Measurements from ENCODE around the gene SPANXN3.
"Not testable (repeated sequence)": the region's sequence is repeated elsewhere in the genome, so short reads cannot be mapped to it uniquely, and the experiment has no call there.

Gene SPANXN3, protein sequence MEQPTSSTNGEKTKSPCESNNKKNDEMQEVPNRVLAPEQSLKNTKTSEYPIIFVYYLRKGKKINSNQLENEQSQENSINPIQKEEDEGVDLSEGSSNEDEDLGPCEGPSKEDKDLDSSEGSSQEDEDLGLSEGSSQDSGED

DNA sequence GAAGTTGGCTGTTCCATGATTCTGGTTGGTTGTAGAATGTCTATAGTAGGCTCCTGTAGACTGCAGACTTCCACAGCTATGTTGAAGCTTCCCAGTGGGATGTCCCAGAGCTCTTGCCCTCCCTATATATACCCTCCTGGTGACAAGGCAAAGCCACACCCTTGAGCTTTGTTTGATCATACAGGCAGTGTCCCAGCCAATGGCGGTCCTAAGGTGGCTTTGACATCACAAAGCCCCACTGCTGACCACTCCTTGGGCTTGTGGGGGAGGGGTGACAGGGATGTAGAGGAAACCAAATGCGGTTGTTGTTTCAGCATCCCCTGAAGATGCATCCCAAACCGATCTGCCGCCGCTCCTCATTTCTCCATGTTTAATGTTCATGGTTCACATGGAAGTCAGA lies at the start of gene SPANXN3:
TSS of gene SPANXN3 (minus strand) at position 101 of the 400 bp plus-strand sequence. CDS start at position 17, 84 bp downstream.
- DNase-seq; H3K4me1 ChIP-seq (ENCODE audit: low read length); H3K4me3 ChIP-seq (ENCODE audit: low read length); H4K20me1 ChIP-seq (ENCODE audit: insufficient read depth, low read length); H2AFZ ChIP-seq (ENCODE audit: low read length); H3K79me2 ChIP-seq (ENCODE audit: low read length); H3K4me2 ChIP-seq (ENCODE audit: low read depth, low read length); H3K27me3 ChIP-seq (replicated peaks; ENCODE audit: insufficient read depth, low read length); H3K36me3 ChIP-seq (replicated peaks; ENCODE audit: insufficient read depth, low read length); H3K9me2 ChIP-seq (replicated peaks; ENCODE audit: insufficient read depth, low read length); H3K27ac ChIP-seq (ENCODE audit: low read length); H3K9me3 ChIP-seq (replicated peaks; ENCODE audit: insufficient read depth, low read length); H3K9ac ChIP-seq (ENCODE audit: low read length); H3F3A ChIP-seq (ENCODE audit: insufficient read depth, low read length): not testable (repeated sequence)

DNA sequence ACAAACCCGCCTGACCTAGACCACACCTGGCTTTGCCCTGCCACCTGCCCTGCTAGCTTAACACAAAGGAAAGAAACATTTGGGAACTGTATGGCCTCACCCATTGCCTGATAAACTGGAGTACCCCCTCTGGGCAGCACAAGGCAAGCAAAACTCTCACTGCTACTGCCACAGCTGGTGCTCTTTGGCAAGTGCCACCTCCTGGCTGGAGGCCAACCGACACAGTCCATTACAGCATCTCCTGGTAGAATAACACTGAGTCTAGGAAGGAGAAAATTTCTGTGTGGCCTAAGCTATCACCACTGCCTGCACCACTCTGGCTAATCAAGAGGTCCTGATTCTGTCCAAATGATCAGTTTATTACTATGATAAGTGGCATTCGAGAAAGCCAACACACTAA lies 18.9 kb upstream of the SPANXN3 start:
- H3F3A ChIP-seq (ENCODE audit: insufficient read depth, low read length), result no peaks in the 10 kb centered on the region
- H3K27ac ChIP-seq (ENCODE audit: low read length), result no peak overlapping the region
- H3K36me3 ChIP-seq (replicated peaks; ENCODE audit: insufficient read depth, low read length), result no peaks in the 10 kb centered on the region
- H3K79me2 ChIP-seq (ENCODE audit: low read length), result no peaks in the 10 kb centered on the region
- no peak overlapping the region for H3K9ac ChIP-seq (ENCODE audit: low read length)
- TF ChIP-seq EZH2phosphoT487 (IDR thresholded peaks at IDR 0.05; ENCODE audit: low read length) (no peak), EZH2 (optimal IDR thresholded peaks at IDR 0.05; ENCODE audit: low read depth, low read length) (no peak)
- TF ChIP-seq, protein P1, sequence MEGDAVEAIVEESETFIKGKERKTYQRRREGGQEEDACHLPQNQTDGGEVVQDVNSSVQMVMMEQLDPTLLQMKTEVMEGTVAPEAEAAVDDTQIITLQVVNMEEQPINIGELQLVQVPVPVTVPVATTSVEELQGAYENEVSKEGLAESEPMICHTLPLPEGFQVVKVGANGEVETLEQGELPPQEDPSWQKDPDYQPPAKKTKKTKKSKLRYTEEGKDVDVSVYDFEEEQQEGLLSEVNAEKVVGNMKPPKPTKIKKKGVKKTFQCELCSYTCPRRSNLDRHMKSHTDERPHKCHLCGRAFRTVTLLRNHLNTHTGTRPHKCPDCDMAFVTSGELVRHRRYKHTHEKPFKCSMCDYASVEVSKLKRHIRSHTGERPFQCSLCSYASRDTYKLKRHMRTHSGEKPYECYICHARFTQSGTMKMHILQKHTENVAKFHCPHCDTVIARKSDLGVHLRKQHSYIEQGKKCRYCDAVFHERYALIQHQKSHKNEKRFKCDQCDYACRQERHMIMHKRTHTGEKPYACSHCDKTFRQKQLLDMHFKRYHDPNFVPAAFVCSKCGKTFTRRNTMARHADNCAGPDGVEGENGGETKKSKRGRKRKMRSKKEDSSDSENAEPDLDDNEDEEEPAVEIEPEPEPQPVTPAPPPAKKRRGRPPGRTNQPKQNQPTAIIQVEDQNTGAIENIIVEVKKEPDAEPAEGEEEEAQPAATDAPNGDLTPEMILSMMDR (IDR thresholded peaks at IDR 0.05; ENCODE audit: low read length), result no peak
- no peaks in the 10 kb centered on the region for H3K27me3 ChIP-seq (replicated peaks; ENCODE audit: insufficient read depth, low read length)
- no peak overlapping the region for H3K4me3 ChIP-seq (ENCODE audit: low read length)
- H3K4me2 ChIP-seq (ENCODE audit: low read depth, low read length), result no peak overlapping the region
- H2AFZ ChIP-seq (ENCODE audit: low read length), result no peak overlapping the region
- no peaks in the 10 kb centered on the region for H3K9me3 ChIP-seq (replicated peaks; ENCODE audit: insufficient read depth, low read length)
- no peak for DNase-seq
- H3K9me2 ChIP-seq (replicated peaks; ENCODE audit: insufficient read depth, low read length), result no peaks in the 10 kb centered on the region
- H4K20me1 ChIP-seq (ENCODE audit: insufficient read depth, low read length), result no peaks in the 10 kb centered on the region
- H3K4me1 ChIP-seq (ENCODE audit: low read length), result no peaks in the 10 kb centered on the region

DNA sequence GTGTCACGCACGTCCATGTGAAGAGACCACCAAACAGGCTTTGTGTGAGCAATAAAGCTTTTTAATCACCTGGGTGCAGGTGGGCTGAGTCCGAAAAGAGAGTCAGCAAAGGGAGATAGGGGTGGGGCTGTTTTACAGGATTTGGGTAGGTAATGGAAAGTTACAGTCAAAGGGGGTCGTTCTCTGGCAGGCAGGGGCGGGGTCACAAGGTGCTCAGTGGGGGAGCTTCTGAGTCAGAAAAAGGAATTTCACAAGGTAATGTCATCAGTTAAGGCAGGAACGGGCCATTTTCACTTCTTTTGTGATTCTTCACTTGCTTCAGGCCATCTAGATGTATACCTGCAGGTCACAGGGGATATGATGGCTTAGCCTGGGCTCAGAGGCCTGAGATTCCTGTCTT lies 15.1 kb downstream of the SPANXN3 start:
- H2AFZ ChIP-seq (ENCODE audit: low read length); H3K9me3 ChIP-seq (replicated peaks; ENCODE audit: insufficient read depth, low read length); H3K4me1 ChIP-seq (ENCODE audit: low read length); H3K4me2 ChIP-seq (ENCODE audit: low read depth, low read length); H3F3A ChIP-seq (ENCODE audit: insufficient read depth, low read length); H3K36me3 ChIP-seq (replicated peaks; ENCODE audit: insufficient read depth, low read length); H3K9me2 ChIP-seq (replicated peaks; ENCODE audit: insufficient read depth, low read length); H3K27ac ChIP-seq (ENCODE audit: low read length); H3K4me3 ChIP-seq (ENCODE audit: low read length); DNase-seq; H4K20me1 ChIP-seq (ENCODE audit: insufficient read depth, low read length); H3K27me3 ChIP-seq (replicated peaks; ENCODE audit: insufficient read depth, low read length); H3K79me2 ChIP-seq (ENCODE audit: low read length); H3K9ac ChIP-seq (ENCODE audit: low read length): not testable (repeated sequence)

DNA sequence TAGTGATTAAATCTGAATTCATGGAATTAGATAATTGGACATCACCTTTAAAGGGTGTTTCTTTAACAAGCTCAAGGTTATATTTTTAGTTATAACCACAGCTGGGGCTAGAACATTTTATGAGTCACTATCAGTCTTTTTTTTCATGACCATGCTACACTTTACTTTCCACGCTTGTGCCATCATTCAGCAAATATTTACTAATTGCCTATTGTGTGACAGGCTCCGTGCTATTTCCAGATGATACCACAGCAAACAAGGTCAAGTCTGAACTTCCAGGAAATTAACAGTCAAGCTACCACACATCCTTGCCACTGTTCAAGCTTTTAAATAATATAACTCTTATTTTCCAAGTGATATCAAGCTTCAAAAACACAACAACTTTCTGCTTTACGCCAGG lies 16.5 kb downstream of the SPANXN3 start:
- H3K4me2 ChIP-seq (ENCODE audit: low read depth, low read length), result no peak overlapping the region
- no peaks in the 10 kb centered on the region for H3K79me2 ChIP-seq (ENCODE audit: low read length)
- no peaks in the 10 kb centered on the region for H3F3A ChIP-seq (ENCODE audit: insufficient read depth, low read length)
- no peaks in the 10 kb centered on the region for H3K9me2 ChIP-seq (replicated peaks; ENCODE audit: insufficient read depth, low read length)
- no peaks in the 10 kb centered on the region for H4K20me1 ChIP-seq (ENCODE audit: insufficient read depth, low read length)
- no peak overlapping the region for H3K27ac ChIP-seq (ENCODE audit: low read length)
- H3K27me3 ChIP-seq (replicated peaks; ENCODE audit: insufficient read depth, low read length), result no peaks in the 10 kb centered on the region
- DNase-seq, result no peak
- no peaks in the 10 kb centered on the region for H3K4me1 ChIP-seq (ENCODE audit: low read length)
- TF ChIP-seq, protein P1 (IDR thresholded peaks at IDR 0.05; ENCODE audit: low read length), result no peak
- TF ChIP-seq EZH2 (optimal IDR thresholded peaks at IDR 0.05; ENCODE audit: low read depth, low read length) (no peak), EZH2phosphoT487 (IDR thresholded peaks at IDR 0.05; ENCODE audit: low read length) (no peak)
- H3K36me3 ChIP-seq (replicated peaks; ENCODE audit: insufficient read depth, low read length), result no peaks in the 10 kb centered on the region
- no peak overlapping the region for H3K4me3 ChIP-seq (ENCODE audit: low read length)
- no peak overlapping the region for H2AFZ ChIP-seq (ENCODE audit: low read length)
- H3K9me3 ChIP-seq (replicated peaks; ENCODE audit: insufficient read depth, low read length), result no peaks in the 10 kb centered on the region
- no peak overlapping the region for H3K9ac ChIP-seq (ENCODE audit: low read length)

All from MM.1S (cell line).